ENCODE results near the gene RNF180.

DNA sequence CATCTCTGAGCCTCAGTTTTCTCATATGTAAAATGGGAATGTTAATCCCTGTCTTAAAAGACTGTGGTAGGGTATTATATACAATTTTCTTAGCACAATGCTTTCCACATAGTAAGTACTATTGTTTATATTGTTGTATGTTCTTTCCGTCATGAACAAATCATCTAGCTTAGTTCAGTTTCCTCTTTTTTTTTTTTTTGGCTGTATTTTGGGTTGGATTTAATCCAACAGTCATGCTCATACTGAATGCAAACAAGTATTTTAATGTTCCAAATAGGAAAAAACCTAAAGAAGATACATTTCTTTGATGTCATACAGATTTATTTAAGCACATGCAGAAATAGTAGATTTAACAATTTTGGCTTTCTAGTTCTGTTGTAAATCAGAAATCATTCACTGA lies 95.1 kb downstream of the RNF180 start:
- TF ChIP-seq CTCF (IDR thresholded peaks at IDR 0.05), result no peak
- no peak for TF ChIP-seq EP300 (IDR thresholded peaks at IDR 0.05)
- TF ChIP-seq POLR2A (IDR thresholded peaks at IDR 0.05), result no peak
- no peak for TF ChIP-seq POLR2AphosphoS5 (IDR thresholded peaks at IDR 0.05)
